HG02610 (cell line): ENCODE measurements around the gene OR6M1.

Source experiments
- ATAC-seq: cut with Tn5 transposase; IDR thresholded peaks from one replicate; pipeline ENCODE4 v1.9.1; 2021; ENCODE audit warnings: mild to moderate bottlenecking, moderate library complexity; ENCODE audit not compliant: unreplicated experiment

OR6M1 gene, protein sequence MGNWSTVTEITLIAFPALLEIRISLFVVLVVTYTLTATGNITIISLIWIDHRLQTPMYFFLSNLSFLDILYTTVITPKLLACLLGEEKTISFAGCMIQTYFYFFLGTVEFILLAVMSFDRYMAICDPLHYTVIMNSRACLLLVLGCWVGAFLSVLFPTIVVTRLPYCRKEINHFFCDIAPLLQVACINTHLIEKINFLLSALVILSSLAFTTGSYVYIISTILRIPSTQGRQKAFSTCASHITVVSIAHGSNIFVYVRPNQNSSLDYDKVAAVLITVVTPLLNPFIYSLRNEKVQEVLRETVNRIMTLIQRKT

DNA sequence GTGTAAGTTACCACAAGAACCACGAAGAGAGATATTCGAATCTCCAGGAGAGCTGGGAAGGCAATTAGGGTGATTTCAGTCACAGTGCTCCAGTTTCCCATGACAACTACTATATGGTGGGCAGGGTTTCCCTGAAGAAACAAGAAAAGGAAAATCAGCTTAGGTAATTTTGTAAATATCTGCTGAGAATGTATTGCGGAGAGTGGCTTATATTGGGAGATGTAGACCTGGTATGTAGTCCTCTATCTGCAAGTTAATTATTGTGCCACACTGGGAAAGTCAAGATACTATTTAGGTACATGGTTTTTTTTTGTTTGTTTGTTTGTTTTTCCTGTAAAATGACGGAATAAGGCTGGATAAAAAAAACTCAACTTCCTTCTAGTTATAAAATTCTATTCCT lies at the start of gene OR6M1:
OR6M1 (minus strand) TSS at position 101 of the 400 bp plus-strand sequence; CDS start at position 101, 0 bp downstream.
- no peak for ATAC-seq

- no peak for ATAC-seq
Measured at GRCh38 chr11:123853038-123853437, 46.9 kb upstream of the OR6M1 start.

- no peak for ATAC-seq
Measured at GRCh38 chr11:123852321-123852720, 46.2 kb upstream of the OR6M1 start.

DNA sequence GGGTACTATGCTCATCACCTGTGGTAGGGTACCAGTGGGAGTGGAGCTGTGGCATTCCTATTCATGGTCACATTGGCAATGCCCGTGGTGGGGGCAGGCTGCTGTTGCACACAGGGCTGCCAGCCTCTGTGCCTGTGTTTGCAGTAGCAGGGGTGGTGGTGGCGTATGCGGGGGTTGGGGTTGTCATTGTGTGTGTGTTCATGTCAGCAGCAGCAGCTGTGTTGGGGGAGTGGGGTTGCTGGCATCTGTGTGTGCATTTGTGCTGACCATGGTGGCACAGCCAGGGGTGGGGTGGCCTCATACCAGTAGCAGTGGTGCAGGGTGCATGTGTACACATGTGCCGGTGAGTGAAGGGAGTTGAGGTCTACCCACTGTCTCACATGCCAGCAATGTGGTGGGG lies 45.0 kb upstream of the OR6M1 start:
- no peak for ATAC-seq

- ATAC-seq = no peak
Measured at GRCh38 chr11:123841174-123841573, 35.0 kb upstream of the OR6M1 start.

GRCh38 chr11:123839131-123839530 lies 33.0 kb upstream of the OR6M1 start:
- ATAC-seq = no peak

DNA sequence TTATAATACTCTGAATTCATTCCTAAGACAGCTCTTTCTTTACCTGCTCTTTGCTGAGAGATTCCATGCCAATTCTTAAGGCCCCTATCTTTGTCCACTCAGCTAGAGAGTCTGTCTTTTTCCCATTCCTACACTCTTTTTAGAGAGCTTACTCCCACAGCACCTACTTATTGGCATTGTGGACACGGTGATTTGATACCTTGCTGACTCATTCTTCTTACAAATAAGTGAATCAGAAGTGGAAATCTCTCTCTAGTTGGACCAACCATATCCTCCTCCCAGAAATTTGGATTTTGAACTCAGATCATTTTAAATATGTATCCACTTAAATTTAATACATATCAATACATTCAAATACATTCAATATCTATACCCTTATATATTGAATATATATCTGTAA lies 32.5 kb upstream of the OR6M1 start:
- no peak for ATAC-seq

- ATAC-seq = no peak
Measured at GRCh38 chr11:123838199-123838598, 32.0 kb upstream of the OR6M1 start.

DNA sequence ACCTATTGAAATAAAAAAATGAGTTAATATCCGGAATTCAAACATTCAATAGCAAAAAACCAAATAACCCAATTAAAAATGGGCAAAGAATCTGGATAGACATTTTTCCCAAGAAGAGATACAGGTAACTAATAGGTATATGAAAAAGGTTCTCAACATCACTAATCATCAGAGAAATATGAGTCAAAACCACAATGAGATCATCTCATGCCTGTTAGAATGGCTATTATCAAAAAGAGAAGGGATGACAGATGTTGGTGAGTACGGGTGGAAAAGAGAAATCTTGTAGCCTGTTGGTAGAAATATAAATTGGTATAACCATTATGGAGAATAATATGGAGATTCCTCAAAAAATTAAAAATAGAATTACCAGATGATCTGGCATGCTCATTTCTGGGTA lies 26.9 kb upstream of the OR6M1 start:
- ATAC-seq = no peak

DNA sequence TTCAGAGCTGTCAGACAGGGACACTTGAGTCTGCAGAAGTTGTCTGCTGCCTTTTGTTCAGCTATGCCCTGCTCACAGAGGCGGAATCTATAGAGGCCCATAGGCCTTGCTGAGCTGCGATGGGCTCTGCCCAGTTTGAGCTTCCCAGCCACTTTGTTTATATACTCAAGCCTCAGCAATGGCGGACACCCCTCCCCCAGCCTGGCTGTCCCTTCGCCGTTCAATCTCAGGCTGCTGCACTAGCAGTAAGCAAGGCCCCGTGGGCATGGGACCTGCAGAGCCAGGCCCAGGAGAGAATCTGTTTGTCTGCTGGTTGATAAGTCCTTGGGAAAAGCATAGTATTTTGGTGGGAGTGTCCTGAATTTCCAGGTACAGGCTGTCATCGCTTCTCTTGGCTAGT lies 23.6 kb upstream of the OR6M1 start:
- no peak for ATAC-seq

DNA sequence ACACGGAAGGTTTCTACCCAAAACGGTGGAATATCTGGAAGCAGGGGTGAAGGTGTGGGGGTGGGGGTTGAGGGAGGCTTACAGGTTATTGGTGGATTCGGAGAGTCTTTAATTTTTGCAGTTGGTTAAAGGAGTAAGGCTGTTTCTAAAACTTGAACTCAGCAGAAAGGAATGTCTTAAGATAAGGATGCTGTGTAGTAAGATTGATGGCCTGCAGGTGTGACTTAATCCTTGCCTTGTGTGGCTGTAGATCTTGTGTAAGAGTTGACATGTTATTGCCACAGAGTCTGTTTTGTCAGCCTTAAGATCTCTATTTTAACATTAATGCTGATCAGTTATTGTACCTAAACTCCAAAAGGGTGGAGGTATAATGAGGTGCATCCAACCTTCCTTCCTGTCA lies 16.4 kb upstream of the OR6M1 start:
- no peak for ATAC-seq

DNA sequence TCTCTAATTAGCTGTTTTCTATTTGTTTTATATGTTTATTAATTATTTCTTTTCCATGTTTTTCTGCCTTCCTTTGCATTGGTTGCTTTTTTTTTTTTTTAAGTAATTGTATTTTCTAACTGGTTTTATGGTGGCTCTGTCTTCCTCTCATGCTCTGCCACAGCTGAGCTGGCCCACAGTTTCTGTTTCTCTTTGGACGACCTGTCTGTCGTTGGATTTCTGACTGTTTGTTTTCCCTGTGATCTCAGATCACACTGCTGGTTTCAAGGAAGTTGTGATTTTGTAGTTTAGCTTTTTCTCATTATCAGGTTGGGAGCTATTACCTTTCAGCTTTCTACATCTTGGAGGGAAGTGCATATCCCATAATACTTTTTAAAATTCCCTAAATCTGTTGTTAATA lies 15.9 kb upstream of the OR6M1 start:
- no peak for ATAC-seq

DNA sequence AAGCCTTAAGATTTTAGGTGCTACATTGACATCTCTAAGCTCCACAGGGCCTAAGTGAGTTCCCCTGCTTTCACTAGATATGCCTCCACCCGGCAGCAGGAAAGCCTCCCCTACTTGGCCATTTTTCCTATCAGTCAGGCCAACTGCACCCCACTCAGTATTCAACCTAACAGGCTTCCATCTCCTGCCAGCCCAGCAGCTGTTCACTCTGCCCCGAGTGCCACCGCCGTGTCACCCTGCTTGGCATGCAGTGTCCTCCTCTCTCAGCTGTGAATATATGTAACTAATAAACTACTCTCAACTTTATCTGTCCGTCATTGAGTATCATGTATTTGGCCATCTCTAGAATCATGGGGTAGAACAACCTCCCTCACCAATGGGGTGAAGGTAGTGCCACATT lies 9.0 kb upstream of the OR6M1 start:
- ATAC-seq = no peak

GRCh38 chr11:123801765-123802164 lies 4.4 kb downstream of the OR6M1 start:
- ATAC-seq = no peak

GRCh38 chr11:123800036-123800435 lies 6.1 kb downstream of the OR6M1 start:
- ATAC-seq = no peak

DNA sequence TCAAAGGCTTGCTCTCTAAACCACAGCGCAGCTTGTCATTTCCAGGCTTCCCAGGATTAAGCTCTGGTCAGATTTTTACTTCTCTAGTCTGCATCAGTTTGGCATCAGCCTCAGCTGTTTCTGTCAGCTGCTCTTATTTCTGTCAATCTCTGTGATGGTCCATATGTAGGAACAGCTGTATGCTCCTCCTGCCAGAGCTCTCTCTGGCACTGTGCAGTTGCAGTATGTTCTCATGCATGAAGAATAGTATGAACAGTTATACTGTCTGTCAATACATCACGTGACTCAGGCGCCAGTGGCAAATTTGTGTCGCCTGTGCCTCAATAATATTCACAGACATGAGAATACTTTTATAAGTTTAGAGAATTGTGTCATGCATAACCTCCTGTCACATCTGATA lies 6.7 kb downstream of the OR6M1 start:
- no peak for ATAC-seq

- no peak for ATAC-seq
Measured at GRCh38 chr11:123798513-123799252, 7.5 kb downstream of the OR6M1 start.

DNA sequence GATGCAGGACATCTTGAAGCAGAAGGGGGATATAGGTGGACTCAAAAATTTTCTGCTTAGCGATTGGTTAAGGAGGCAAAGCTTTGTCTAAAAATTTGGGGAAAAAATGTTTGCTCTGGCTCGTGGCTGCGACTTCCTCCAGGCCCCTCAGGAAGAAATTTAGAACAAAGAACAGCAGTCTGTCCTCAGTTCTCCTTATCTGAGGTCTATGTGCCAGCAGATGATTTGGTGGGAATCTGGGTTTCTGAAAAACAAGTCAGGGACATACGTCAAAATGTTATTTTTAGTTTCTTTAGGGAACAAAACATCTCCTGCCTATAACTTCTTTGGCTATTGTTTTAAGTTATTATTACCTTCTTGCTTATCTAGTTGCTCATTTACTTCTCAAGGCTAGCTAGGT lies 8.1 kb downstream of the OR6M1 start:
- no peak for ATAC-seq

DNA sequence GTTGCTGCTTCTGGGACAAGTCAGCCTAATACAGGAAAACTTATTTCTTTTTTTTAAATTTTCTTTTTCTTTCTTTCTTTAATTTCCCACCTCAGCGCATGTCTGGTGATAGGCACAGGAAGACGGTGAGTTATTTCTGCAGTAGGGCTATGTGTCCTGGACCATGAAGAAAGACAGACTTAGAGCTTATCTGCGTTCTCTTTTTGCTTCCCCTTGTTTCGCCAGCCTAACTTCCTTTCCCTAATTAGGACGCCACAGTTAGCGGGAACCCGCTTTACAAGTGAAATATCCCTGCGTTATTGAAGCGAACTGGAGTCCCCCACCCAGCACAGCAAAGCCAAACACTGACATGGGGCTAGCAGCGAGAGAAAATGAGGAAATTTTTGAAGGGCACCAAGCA lies 8.6 kb downstream of the OR6M1 start:
- no peak for ATAC-seq

- ATAC-seq = no peak
Measured at GRCh38 chr11:123797114-123797513, 9.0 kb downstream of the OR6M1 start.

DNA sequence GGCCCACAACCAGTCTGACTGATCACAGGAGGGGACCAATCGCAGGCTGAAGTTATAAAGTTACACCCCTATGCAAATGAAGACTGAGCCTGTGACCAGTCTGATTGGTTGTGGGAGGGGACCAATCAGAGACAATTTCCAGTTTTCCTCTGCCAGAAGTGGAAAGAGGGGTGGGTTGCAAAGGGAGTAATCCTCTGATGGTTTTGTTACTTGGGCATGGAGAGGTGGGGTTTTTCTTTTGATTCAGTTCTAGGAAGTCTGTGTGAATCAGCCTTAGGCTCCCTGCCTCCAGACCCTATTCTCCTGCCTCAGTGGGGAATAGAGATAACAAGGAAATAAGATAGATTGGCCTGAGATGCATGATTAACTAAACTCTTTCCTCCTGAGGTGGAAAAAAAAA lies 9.9 kb downstream of the OR6M1 start:
- ATAC-seq = no peak

DNA sequence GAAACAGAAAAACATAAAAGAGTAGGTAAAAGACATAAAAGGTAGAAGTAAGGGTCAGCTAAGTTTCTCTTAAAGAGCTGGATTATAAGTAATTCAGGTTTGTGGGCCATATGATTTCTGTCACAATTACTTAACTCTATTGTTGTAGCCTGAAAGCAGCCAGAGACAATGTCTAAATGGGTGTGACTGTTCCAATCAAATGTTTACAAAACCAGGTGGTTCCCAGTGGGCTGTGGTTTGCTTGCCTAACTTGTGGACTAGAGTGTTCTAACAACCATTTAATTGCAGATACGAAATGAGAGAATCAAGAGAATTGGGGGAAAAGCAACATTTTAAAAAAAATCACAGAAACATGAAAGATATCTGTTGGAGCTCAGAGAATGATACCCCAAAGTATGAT lies 22.6 kb downstream of the OR6M1 start:
- no peak for ATAC-seq

GRCh38 chr11:123778511-123778910 lies 27.6 kb downstream of the OR6M1 start:
- ATAC-seq = no peak
